K562 (cell line): Measurements from ENCODE around the gene FLCN. TPM values are rescaled to one million over a fixed set of nuclear protein-coding genes. Genes with fewer than 3 reads are reported as not detected.
A peak's percentile ranks its signal among the peaks of the same experiment; 100 is the strongest.

ENCODE experiments used
- ATAC-seq: fragments of 200-7000 bp; cut with Tn5 transposase; 3 replicates; pipeline ENCODE4 v1.9.1; 2020; ENCODE audit warnings: moderate library complexity
- BruUV-seq: library from RNA; stranded (reverse); fragments of 400-500 nt; replicated peaks from 2 replicates; lab custom pipeline; 2021; lab: Mats Ljungman, UMichigan
- CTCF ChIA-PET: fragments of 300-600 bp; formaldehyde crosslinking; extraction: SDS; loops from one replicate; lab custom pipeline; 2021; ENCODE audit warnings: low intra/inter-chr PET ratio; lab: Yijun Ruan, JAX
- POLR2A ChIA-PET: fragments of 300-600, 350-650 bp; sonication (Branson Sonifier 250); formaldehyde crosslinking; extraction: SDS; loops from one replicate; lab custom pipeline; 2021; ENCODE audit warnings: antibody characterized with exemption, inconsistent platforms; lab: Yijun Ruan, JAX
- DNase-seq, 4 experiments: peaks; one replicate each; pipeline versions ENCODE4 v3.0.0 to v3.0.0-alpha.2; 2011 to 2018; ENCODE audit warnings: low spot score in 3 of 4, mixed read lengths in 3 of 4; ENCODE audit errors: extremely low read depth in 1 of 4
- FAIRE-seq: peaks from 2 replicates; lab custom pipeline; 2011; peaks lifted over from hg19 to GRCh38; lab: Jason Lieb, UNC
- H2AFZ ChIP-seq: 2 replicates; pipeline ENCODE4 v1.6.0; 2011; ENCODE audit warnings: low read depth, low read length, control low read depth, inconsistent platforms
- H3K27ac ChIP-seq: fragments of 200-600 bp; 3 replicates; pipeline ENCODE4 v1.8.0; 2011; ENCODE audit warnings: low read depth, mild to moderate bottlenecking, control low read depth, inconsistent platforms, low read length, moderate library complexity, mixed read lengths; ENCODE audit errors: extremely low read depth
- H3K27me3 ChIP-seq, 2 experiments: fragments of 300-600 bp in 1 of 2; 2 replicates in 1 of 2; 3 replicates in 1 of 2; pipeline versions ENCODE4 v1.6.0 to v1.8.0; 2011; ENCODE audit warnings: inconsistent platforms in 2 of 2, low read length in 2 of 2, mild to moderate bottlenecking in 1 of 2, mixed read lengths in 1 of 2, moderate library complexity in 1 of 2; ENCODE audit not compliant: control insufficient read depth in 2 of 2, insufficient read depth in 2 of 2
- H3K36me3 ChIP-seq: fragments of 300-600 bp; 3 replicates; pipeline ENCODE4 v1.8.0; 2011; ENCODE audit warnings: mild to moderate bottlenecking, low read length, inconsistent platforms; ENCODE audit not compliant: control insufficient read depth, insufficient read depth
- H3K4me1 ChIP-seq, 2 experiments: fragments of 200-600 bp in 1 of 2; replicated peaks in 1 of 2; 2 replicates in 1 of 2; 3 replicates in 1 of 2; pipeline versions ENCODE4 v1.5.1 to v1.8.0; 2011; ENCODE audit warnings: inconsistent platforms in 2 of 2, low read length in 2 of 2, mild to moderate bottlenecking in 1 of 2, mixed read lengths in 1 of 2, moderate library complexity in 1 of 2; ENCODE audit not compliant: control insufficient read depth in 2 of 2, insufficient read depth in 2 of 2
- H3K4me2 ChIP-seq: 2 replicates; pipeline ENCODE4 v1.6.1; 2011; ENCODE audit warnings: low read length, control low read depth, inconsistent platforms, mixed read lengths; ENCODE audit not compliant: insufficient read depth
- H3K4me3 ChIP-seq: fragments of 200-600 bp; sonication (generic), shearing (Covaris generic); 2 replicates; pipeline ENCODE4 v1.5.1; 2016; ENCODE audit warnings: control low read depth, inconsistent platforms
- H3K79me2 ChIP-seq: fragments of 200-600 bp; 3 replicates; pipeline ENCODE4 v1.8.0; 2011; ENCODE audit warnings: low read length, inconsistent platforms; ENCODE audit not compliant: control insufficient read depth, insufficient read depth
- H3K9ac ChIP-seq, 2 experiments: 2 replicates each; pipeline versions ENCODE4 v1.6.0 to v1.6.1; 2011; ENCODE audit warnings: low read depth in 2 of 2, low read length in 2 of 2, control low read depth in 1 of 2, inconsistent platforms in 1 of 2, mild to moderate bottlenecking in 1 of 2, mixed read lengths in 1 of 2; ENCODE audit not compliant: insufficient read depth in 1 of 2
- H3K9me1 ChIP-seq: one replicate; pipeline ENCODE4 v1.6.0; 2011; ENCODE audit warnings: inconsistent platforms, mild to moderate bottlenecking, low read length, moderate library complexity; ENCODE audit not compliant: control insufficient read depth, insufficient read depth
- H3K9me3 ChIP-seq: replicated peaks from 2 replicates; pipeline ENCODE4 v1.5.1; 2011; ENCODE audit warnings: low read depth, low read length, inconsistent platforms; ENCODE audit not compliant: control insufficient read depth, insufficient read depth
- H4K20me1 ChIP-seq: replicated peaks from 2 replicates; pipeline ENCODE4 v1.6.1; 2011; ENCODE audit warnings: low read length, inconsistent platforms, mixed read lengths; ENCODE audit not compliant: control insufficient read depth, insufficient read depth
- EGR1 ChIP-seq: fragments of 450-650 bp; conservative IDR thresholded peaks from 2 replicates; pipeline ENCODE4 v1.6.1; 2017; ENCODE audit warnings: mild to moderate bottlenecking
- EP400 ChIP-seq: fragments of 450-650 bp; IDR thresholded peaks from 2 replicates; pipeline ENCODE4 v1.6.1; 2017; ENCODE audit warnings: antibody characterized with exemption, mild to moderate bottlenecking, moderate library complexity
- FOXK1 ChIP-seq: sonication (generic); formaldehyde crosslinking; IDR thresholded peaks from 2 replicates; pipeline ENCODE4 v1.8.0; 2022; ENCODE audit warnings: missing genetic modification reagents, mild to moderate bottlenecking, borderline replicate concordance
- FUS ChIP-seq: fragments of 200-400 bp; formaldehyde crosslinking; optimal IDR thresholded peaks from 2 replicates; pipeline ENCODE3; 2017; ENCODE audit warnings: low read depth, low read length
- HMGN3 ChIP-seq: IDR thresholded peaks from 2 replicates; pipeline ENCODE4 v1.6.1; 2011; ENCODE audit warnings: borderline replicate concordance, low read depth, mild to moderate bottlenecking, mixed read lengths, low read length; ENCODE audit not compliant: insufficient read length; ENCODE audit errors: extremely low read depth
- JUNB ChIP-seq: fragments of 450-650 bp; formaldehyde crosslinking; conservative IDR thresholded peaks from 2 replicates; pipeline ENCODE4 v1.4.0; 2020; ENCODE audit warnings: mild to moderate bottlenecking
- POLR2AphosphoS2 ChIP-seq: IDR thresholded peaks from 2 replicates; pipeline ENCODE4 v1.6.1; 2012; ENCODE audit warnings: low read length, improper control_type of control experiment
- ZNF174 ChIP-seq: fragments of 250-450 bp; sonication (Bioruptor Pico); IDR thresholded peaks from 2 replicates; pipeline ENCODE4 v1.4.0; 2020; ENCODE audit warnings: mild to moderate bottlenecking
- ZNF609 ChIP-seq: sonication (generic); formaldehyde crosslinking; IDR thresholded peaks from 2 replicates; pipeline ENCODE4 v1.8.1; 2023; ENCODE audit warnings: missing genetic modification reagents, mild to moderate bottlenecking, borderline replicate concordance
- ZNF695 ChIP-seq: fragments of 450-650 bp; formaldehyde crosslinking; IDR thresholded peaks from 2 replicates; pipeline ENCODE4 v1.4.0; 2020; ENCODE audit warnings: mild to moderate bottlenecking, moderate library complexity
- ZNF780A ChIP-seq: fragments of 250-450 bp; sonication (Bioruptor Pico); IDR thresholded peaks from 2 replicates; pipeline ENCODE4 v1.5.0; 2021; ENCODE audit warnings: mild to moderate bottlenecking
- WGBS: fragments of 100-300 bp; shearing (Covaris generic); methylation state at CpG from one replicate; pipeline ENCODE4 v1.1.6; 2016; ENCODE audit warnings: low coverage, mixed read lengths; ENCODE audit not compliant: insufficient coverage; ENCODE audit errors: missing lambda C conversion rate; 5-methylcytosine and 5-hydroxymethylcytosine counted together
- in situ Hi-C: fragments of 300-500 bp; cut with MboI; formaldehyde crosslinking; loops from 4 replicates; pipeline ENCODE4 v1.15.0; 2018; ENCODE audit warnings: inconsistent platforms, mixed read lengths
- intact Hi-C: fragments of 100-400 bp; cut with micrococcal nuclease; formaldehyde crosslinking; loops from 2 replicates; pipeline ENCODE4 v1.14.2; 2022
- polyA plus RNA-seq, 8 experiments: library from polyadenylated mRNA; depleted of rRNA in 4 of 8; stranded (reverse) in 5 of 8; unstranded in 3 of 8; fragments of >200 nt; fragmentation: Nextera tagmentation in 2 of 8; fragmentation: Illumina TruSeq in 1 of 8; extraction: Ambion mirVana in 2 of 8; extraction: Trizol in 1 of 8; gene quantifications; 2 replicates each; pipeline versions ENCODE4 v1.2.1 to v1.2.3, GENCODE V29; 2011 to 2014; ENCODE audit warnings: inconsistent platforms in 1 of 8, missing spikeins in 1 of 8
- total RNA-seq, 7 experiments: library from RNA; depleted of rRNA in 6 of 7; stranded (reverse); fragments of >200 nt in 6 of 7; fragmentation: Illumina TruSeq in 2 of 7; extraction: Trizol in 2 of 7; gene quantifications; 2 replicates each; pipeline versions ENCODE4 v1.2.1 to v1.2.3, GENCODE V29; 2011 to 2021; ENCODE audit warnings: low replicate concordance in 1 of 7
- TF ChIP-seq, protein P1 (sequence below): fragments of 200-800 bp; sonication (Bioruptor generic); IDR thresholded peaks from 2 replicates; pipeline ENCODE4 v1.6.1; 2017; ENCODE audit warnings: missing genetic modification characterization, missing compliant biosample characterization
- TF ChIP-seq, protein P2 (sequence below): fragments of 250-450 bp; sonication (Bioruptor Pico); IDR thresholded peaks from 2 replicates; pipeline ENCODE4 v1.9.0; 2021; ENCODE audit warnings: mild to moderate bottlenecking
- TF ChIP-seq, protein P3 (sequence below): fragments of 450-650 bp; IDR thresholded peaks from 2 replicates; pipeline ENCODE4 v1.6.1; 2016; ENCODE audit warnings: missing biosample characterization, missing genetic modification characterization

FLCN gene
- total and polyA plus RNA-seq, 9 of the 15 experiments (the other 6 are each of a cell fraction or from before 2014, with no cell fraction given): 1.6 to 33.5 (median 10.9) TPM

GRCh38 chr17:17231621-17232302 is 5.2 kb downstream of the FLCN start:
- H3K27me3 ChIP-seq: no peaks in the 10 kb centered on the region
- ATAC-seq (no peak), FAIRE-seq (no peak), DNase-seq (no peak)
- no peak for TF ChIP-seq ZNF174 (CRISPR knock-in tag)
- TF ChIP-seq ZNF695 (CRISPR knock-in tag): no peak
- TF ChIP-seq, protein P1, sequence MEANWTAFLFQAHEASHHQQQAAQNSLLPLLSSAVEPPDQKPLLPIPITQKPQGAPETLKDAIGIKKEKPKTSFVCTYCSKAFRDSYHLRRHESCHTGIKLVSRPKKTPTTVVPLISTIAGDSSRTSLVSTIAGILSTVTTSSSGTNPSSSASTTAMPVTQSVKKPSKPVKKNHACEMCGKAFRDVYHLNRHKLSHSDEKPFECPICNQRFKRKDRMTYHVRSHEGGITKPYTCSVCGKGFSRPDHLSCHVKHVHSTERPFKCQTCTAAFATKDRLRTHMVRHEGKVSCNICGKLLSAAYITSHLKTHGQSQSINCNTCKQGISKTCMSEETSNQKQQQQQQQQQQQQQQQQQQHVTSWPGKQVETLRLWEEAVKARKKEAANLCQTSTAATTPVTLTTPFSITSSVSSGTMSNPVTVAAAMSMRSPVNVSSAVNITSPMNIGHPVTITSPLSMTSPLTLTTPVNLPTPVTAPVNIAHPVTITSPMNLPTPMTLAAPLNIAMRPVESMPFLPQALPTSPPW (CRISPR knock-in tag): no peak
- no peak for TF ChIP-seq ZNF609 (CRISPR knock-in tag)
- TF ChIP-seq FUS: no peak
- TF ChIP-seq FOXK1 (CRISPR knock-in tag): no peak
- TF ChIP-seq, protein P2, sequence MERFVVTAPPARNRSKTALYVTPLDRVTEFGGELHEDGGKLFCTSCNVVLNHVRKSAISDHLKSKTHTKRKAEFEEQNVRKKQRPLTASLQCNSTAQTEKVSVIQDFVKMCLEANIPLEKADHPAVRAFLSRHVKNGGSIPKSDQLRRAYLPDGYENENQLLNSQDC (CRISPR knock-in tag): no peak
- TF ChIP-seq, protein P3, sequence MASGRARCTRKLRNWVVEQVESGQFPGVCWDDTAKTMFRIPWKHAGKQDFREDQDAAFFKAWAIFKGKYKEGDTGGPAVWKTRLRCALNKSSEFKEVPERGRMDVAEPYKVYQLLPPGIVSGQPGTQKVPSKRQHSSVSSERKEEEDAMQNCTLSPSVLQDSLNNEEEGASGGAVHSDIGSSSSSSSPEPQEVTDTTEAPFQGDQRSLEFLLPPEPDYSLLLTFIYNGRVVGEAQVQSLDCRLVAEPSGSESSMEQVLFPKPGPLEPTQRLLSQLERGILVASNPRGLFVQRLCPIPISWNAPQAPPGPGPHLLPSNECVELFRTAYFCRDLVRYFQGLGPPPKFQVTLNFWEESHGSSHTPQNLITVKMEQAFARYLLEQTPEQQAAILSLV (tag): no peak
- no peak for TF ChIP-seq EP400
- TF ChIP-seq ZNF780A (CRISPR knock-in tag): no peak
- no peak for TF ChIP-seq JUNB (CRISPR knock-in tag)
- TF ChIP-seq POLR2AphosphoS2: no peak
- TF ChIP-seq EGR1: no peak
- no peak for TF ChIP-seq HMGN3
- peaks cover 8 to 11% of the 10 kb centered on the region in 2 experiments; a peak in 4 of 5 replicates for H3K4me1 ChIP-seq
- intact Hi-C loops: no loop called here
- H3K27ac ChIP-seq: no peak overlapping the region
- in situ Hi-C loops: no loop called here
- no peak overlapping the region for H2AFZ ChIP-seq
- H4K20me1 ChIP-seq: peaks cover 17% of the 10 kb centered on the region
- 69% methylated on average over 5 of the region's 16 CpGs for WGBS
- POLR2A ChIA-PET: interaction anchor here (1.0 kb wide), 1 partner anchor 48 kb away, joined by 3 read pairs; no protein-coding TSS in a partner anchor
- H3K36me3 ChIP-seq: peaks cover 61% of the 10 kb centered on the region
- no TSS peak for BruUV-seq
- H3K79me2 ChIP-seq: peaks cover 37% of the 10 kb centered on the region
- H3K9me1 ChIP-seq: peaks cover 2% of the 10 kb centered on the region
- CTCF ChIA-PET: no interaction called here
- H3K9ac ChIP-seq: peak overlapping the region in 1 of 2 experiments; percentile 17; a peak in 1 of 4 replicates
- H3K4me2 ChIP-seq: no peak overlapping the region
- H3K4me3 ChIP-seq: no peak overlapping the region
- no peaks in the 10 kb centered on the region for H3K9me3 ChIP-seq
